ENCODE data around the gene CENPT.

DNA sequence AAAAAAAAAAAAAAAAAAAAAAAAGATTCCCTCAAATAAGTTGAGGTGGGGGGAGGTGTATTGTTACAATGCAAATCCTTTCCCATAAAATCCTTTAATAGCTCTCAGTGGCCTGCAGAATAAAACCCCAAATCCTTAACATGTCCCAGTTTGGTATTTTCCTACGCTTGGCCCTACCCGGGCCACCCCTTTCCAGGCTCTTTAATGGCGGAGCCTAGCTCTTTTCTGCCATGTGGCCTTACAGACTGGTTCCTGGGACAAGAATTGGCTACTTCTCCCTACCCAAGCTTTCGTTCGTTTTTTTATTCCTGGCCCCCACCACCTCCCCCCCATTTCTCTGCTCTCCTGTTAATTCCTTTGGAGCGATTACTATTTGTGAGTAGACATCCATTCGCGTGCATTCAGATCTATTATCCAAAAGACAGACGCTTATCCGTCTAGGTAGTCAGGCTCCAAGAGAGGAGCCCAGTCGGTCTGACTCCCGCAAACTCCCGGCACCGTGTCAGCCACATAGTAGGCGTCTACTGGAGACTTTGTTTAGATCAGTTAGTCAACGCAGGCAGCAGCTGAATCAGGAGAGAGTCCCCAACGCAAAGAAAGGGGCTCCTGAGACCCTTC, 6.2 kb downstream of the CENPT start:
- TF ChIP-seq, protein P1, sequence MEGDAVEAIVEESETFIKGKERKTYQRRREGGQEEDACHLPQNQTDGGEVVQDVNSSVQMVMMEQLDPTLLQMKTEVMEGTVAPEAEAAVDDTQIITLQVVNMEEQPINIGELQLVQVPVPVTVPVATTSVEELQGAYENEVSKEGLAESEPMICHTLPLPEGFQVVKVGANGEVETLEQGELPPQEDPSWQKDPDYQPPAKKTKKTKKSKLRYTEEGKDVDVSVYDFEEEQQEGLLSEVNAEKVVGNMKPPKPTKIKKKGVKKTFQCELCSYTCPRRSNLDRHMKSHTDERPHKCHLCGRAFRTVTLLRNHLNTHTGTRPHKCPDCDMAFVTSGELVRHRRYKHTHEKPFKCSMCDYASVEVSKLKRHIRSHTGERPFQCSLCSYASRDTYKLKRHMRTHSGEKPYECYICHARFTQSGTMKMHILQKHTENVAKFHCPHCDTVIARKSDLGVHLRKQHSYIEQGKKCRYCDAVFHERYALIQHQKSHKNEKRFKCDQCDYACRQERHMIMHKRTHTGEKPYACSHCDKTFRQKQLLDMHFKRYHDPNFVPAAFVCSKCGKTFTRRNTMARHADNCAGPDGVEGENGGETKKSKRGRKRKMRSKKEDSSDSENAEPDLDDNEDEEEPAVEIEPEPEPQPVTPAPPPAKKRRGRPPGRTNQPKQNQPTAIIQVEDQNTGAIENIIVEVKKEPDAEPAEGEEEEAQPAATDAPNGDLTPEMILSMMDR (IDR thresholded peaks at IDR 0.05) = no peak
- TF ChIP-seq ZFX (IDR thresholded peaks at IDR 0.05; ENCODE audit: borderline replicate concordance) = no peak
